Astrocyte (in vitro differentiated cells and primary cell): ENCODE data around the gene SNX3. TPM values are rescaled to one million over a fixed set of nuclear protein-coding genes. Genes with fewer than 3 reads are reported as not detected.

Experiments
- DNase-seq: peaks from one replicate; pipeline ENCODE4 v3.0.0-alpha.2; 2010; ENCODE audit warnings: low read depth
- FAIRE-seq: peaks from 2 replicates; lab custom pipeline; 2011; peaks lifted over from hg19 to GRCh38; lab: Jason Lieb, UNC
- H2AFZ ChIP-seq: 2 replicates; pipeline ENCODE4 v1.6.0; 2012; ENCODE audit warnings: low read depth, low read length, inconsistent platforms
- H3K27ac ChIP-seq: 2 replicates; pipeline ENCODE4 v1.5.1; 2011; ENCODE audit warnings: low read depth, low read length, inconsistent platforms
- H3K27me3 ChIP-seq: 2 replicates; pipeline ENCODE4 v1.6.0; 2011; ENCODE audit warnings: low read length, inconsistent platforms; ENCODE audit not compliant: insufficient read depth
- H3K36me3 ChIP-seq: 2 replicates; pipeline ENCODE4 v1.5.1; 2011; ENCODE audit warnings: low read length, inconsistent platforms; ENCODE audit not compliant: insufficient read depth
- H3K4me1 ChIP-seq: 2 replicates; pipeline ENCODE4 v1.5.1; 2011; ENCODE audit warnings: low read length, inconsistent platforms; ENCODE audit not compliant: insufficient read depth
- H3K4me2 ChIP-seq: 2 replicates; pipeline ENCODE4 v1.6.0; 2012; ENCODE audit warnings: low read length, inconsistent platforms
- H3K4me3 ChIP-seq: 2 replicates; pipeline ENCODE4 v1.5.1; 2011; ENCODE audit warnings: low read depth, mild to moderate bottlenecking, low read length, inconsistent platforms; ENCODE audit not compliant: insufficient read depth
- H3K79me2 ChIP-seq: 2 replicates; pipeline ENCODE4 v1.6.0; 2012; ENCODE audit warnings: mild to moderate bottlenecking, low read length, inconsistent platforms; ENCODE audit not compliant: insufficient read depth
- H3K9ac ChIP-seq: 2 replicates; pipeline ENCODE4 v1.6.0; 2012; ENCODE audit warnings: mild to moderate bottlenecking, low read length, inconsistent platforms
- H3K9me3 ChIP-seq: 2 replicates; pipeline ENCODE4 v1.5.1; 2012; ENCODE audit warnings: low read depth, mild to moderate bottlenecking, low read length, inconsistent platforms; ENCODE audit not compliant: insufficient read depth
- H4K20me1 ChIP-seq: 2 replicates; pipeline ENCODE4 v1.6.0; 2012; ENCODE audit warnings: low read length, inconsistent platforms; ENCODE audit not compliant: insufficient read depth
- H3K27ac Mint-ChIP-seq: one replicate; pipeline ENCODE4 v1.8.0; 2021; ENCODE audit warnings: mild to moderate bottlenecking, mixed read lengths; ENCODE audit not compliant: unreplicated experiment
- H3K27me3 Mint-ChIP-seq: one replicate; pipeline ENCODE4 v1.8.0; 2021; ENCODE audit warnings: low read depth, mixed read lengths; ENCODE audit not compliant: unreplicated experiment
- H3K36me3 Mint-ChIP-seq: one replicate; pipeline ENCODE4 v1.8.0; 2021; ENCODE audit warnings: low read depth, mixed read lengths; ENCODE audit not compliant: unreplicated experiment
- H3K4me1 Mint-ChIP-seq: one replicate; pipeline ENCODE4 v1.8.0; 2021; ENCODE audit warnings: low read depth, mixed read lengths; ENCODE audit not compliant: unreplicated experiment
- H3K4me3 Mint-ChIP-seq: one replicate; pipeline ENCODE4 v1.8.0; 2021; ENCODE audit warnings: mild to moderate bottlenecking, moderate library complexity, mixed read lengths; ENCODE audit not compliant: unreplicated experiment
- H3K9me3 Mint-ChIP-seq: one replicate; pipeline ENCODE4 v1.8.0; 2021; ENCODE audit warnings: mild to moderate bottlenecking, mixed read lengths; ENCODE audit not compliant: unreplicated experiment
- EZH2 ChIP-seq: IDR thresholded peaks from 2 replicates; pipeline ENCODE4 v1.6.1; 2012; ENCODE audit warnings: mild to moderate bottlenecking, low read length, inconsistent platforms; ENCODE audit not compliant: insufficient read depth
- total RNA-seq: library from RNA; stranded (reverse); gene quantifications from 2 replicates; pipeline ENCODE4 v1.2.1, GENCODE V29; 2021
- TF ChIP-seq, protein P1 (sequence below): IDR thresholded peaks from 2 replicates; pipeline ENCODE4 v1.5.1; 2011; ENCODE audit warnings: low read depth, mild to moderate bottlenecking, inconsistent platforms, low read length, moderate library complexity; ENCODE audit not compliant: insufficient read depth

SNX3 gene
- total RNA-seq, 1 donor from 2014 or later: 165 TPM

DNA sequence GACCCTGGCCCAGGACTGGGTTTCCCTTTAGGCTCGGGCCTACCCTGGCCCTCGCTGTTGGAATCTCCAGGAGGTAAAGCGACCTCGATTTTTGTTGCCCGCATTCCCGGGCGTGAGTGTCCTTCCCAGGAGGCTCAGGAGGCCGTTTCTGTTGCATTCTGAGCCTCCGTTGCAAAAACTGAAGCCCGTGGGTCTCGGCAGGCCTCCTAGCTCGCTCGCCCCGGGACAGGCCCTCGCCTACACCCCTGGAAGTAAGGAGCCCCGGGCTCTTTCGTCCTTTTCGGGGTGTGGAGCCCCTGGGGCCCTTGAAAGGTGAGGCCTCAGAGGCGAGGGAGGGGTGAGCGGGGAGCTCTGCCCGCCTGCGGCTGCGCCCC, 92.8 kb downstream of the SNX3 start:
- H4K20me1 ChIP-seq: no peaks in the 10 kb centered on the region
- no peaks in the 10 kb centered on the region for H3K79me2 ChIP-seq
- H3K9me3 Mint-ChIP-seq: peaks cover 24% of the 10 kb centered on the region
- no peak overlapping the region for H3K4me3 ChIP-seq
- no peak overlapping the region for H3K4me3 Mint-ChIP-seq
- H3K9ac ChIP-seq: peak overlapping the region; percentile 36
- no peak overlapping the region for H3K27ac ChIP-seq
- peak overlapping the region; percentile 78 for H3K4me2 ChIP-seq
- no peaks in the 10 kb centered on the region for H3K9me3 ChIP-seq
- no peaks in the 10 kb centered on the region for H3K36me3 ChIP-seq
- peaks cover 19% of the 10 kb centered on the region for H3K4me1 Mint-ChIP-seq
- H3K27me3 Mint-ChIP-seq: peaks cover 83% of the 10 kb centered on the region
- H3K4me1 ChIP-seq: peaks cover 24% of the 10 kb centered on the region
- FAIRE-seq (no peak), DNase-seq (no peak)
- peak overlapping the region; percentile 57 for H2AFZ ChIP-seq
- TF ChIP-seq, protein P1, sequence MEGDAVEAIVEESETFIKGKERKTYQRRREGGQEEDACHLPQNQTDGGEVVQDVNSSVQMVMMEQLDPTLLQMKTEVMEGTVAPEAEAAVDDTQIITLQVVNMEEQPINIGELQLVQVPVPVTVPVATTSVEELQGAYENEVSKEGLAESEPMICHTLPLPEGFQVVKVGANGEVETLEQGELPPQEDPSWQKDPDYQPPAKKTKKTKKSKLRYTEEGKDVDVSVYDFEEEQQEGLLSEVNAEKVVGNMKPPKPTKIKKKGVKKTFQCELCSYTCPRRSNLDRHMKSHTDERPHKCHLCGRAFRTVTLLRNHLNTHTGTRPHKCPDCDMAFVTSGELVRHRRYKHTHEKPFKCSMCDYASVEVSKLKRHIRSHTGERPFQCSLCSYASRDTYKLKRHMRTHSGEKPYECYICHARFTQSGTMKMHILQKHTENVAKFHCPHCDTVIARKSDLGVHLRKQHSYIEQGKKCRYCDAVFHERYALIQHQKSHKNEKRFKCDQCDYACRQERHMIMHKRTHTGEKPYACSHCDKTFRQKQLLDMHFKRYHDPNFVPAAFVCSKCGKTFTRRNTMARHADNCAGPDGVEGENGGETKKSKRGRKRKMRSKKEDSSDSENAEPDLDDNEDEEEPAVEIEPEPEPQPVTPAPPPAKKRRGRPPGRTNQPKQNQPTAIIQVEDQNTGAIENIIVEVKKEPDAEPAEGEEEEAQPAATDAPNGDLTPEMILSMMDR: no peak
- TF ChIP-seq EZH2: no peak
- H3K27ac Mint-ChIP-seq: no peak overlapping the region
- H3K27me3 ChIP-seq: peaks cover 94% of the 10 kb centered on the region
- peaks cover 10% of the 10 kb centered on the region for H3K36me3 Mint-ChIP-seq

DNA sequence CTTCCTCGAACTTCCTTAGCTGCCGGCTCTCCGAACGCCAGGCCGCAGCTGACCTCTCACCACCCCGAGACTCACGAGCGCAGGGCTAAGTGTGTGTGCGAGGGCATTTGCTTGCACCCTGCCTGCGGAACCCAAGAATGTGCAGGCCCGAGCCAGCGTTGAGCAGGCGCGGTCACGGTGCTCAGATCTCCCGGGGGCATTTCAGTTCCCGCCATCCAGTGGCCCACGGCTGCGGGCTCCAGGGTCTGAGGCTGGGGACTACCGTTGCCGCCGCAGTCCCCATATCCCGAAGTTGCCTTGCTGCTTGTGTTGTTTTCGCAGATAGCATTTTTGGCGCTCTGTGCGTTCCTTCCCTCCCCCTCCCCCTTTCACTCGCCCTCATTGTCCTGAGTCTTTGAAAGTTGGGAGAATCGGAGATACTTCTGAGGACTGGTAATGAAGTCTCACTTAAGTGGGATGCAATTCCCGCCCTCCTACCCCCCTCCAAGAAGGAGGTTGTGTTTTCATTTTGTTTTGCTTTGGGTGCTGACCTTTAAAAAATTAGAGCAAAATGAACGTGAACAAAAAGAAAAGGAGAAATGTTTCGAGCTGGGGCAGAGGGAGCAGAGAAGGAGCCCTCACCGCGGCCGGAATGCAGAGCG, 93.3 kb downstream of the SNX3 start:
- TF ChIP-seq EZH2: no peak
- TF ChIP-seq, protein P1: no peak
- Mint-ChIP-seq H3K27me3 (peaks cover 83% of the 10 kb centered on the region), H3K27ac (peak overlapping the region; percentile 81), H3K9me3 (peaks cover 24% of the 10 kb centered on the region), H3K4me3 (no peak overlapping the region), H3K36me3 (peaks cover 10% of the 10 kb centered on the region), H3K4me1 (peaks cover 19% of the 10 kb centered on the region)
- FAIRE-seq (no peak), DNase-seq (no peak)
- no peaks in the 10 kb centered on the region for H3K79me2 ChIP-seq
- peak overlapping the region; percentile 36 for H3K9ac ChIP-seq
- peaks cover 24% of the 10 kb centered on the region for H3K4me1 ChIP-seq
- H4K20me1 ChIP-seq: no peaks in the 10 kb centered on the region
- H3K27ac ChIP-seq: no peak overlapping the region
- peak overlapping the region; percentile 71 for H2AFZ ChIP-seq
- H3K4me3 ChIP-seq: no peak overlapping the region
- peaks cover 94% of the 10 kb centered on the region for H3K27me3 ChIP-seq
- no peaks in the 10 kb centered on the region for H3K36me3 ChIP-seq
- H3K4me2 ChIP-seq: peak overlapping the region; percentile 78
- H3K9me3 ChIP-seq: no peaks in the 10 kb centered on the region

DNA sequence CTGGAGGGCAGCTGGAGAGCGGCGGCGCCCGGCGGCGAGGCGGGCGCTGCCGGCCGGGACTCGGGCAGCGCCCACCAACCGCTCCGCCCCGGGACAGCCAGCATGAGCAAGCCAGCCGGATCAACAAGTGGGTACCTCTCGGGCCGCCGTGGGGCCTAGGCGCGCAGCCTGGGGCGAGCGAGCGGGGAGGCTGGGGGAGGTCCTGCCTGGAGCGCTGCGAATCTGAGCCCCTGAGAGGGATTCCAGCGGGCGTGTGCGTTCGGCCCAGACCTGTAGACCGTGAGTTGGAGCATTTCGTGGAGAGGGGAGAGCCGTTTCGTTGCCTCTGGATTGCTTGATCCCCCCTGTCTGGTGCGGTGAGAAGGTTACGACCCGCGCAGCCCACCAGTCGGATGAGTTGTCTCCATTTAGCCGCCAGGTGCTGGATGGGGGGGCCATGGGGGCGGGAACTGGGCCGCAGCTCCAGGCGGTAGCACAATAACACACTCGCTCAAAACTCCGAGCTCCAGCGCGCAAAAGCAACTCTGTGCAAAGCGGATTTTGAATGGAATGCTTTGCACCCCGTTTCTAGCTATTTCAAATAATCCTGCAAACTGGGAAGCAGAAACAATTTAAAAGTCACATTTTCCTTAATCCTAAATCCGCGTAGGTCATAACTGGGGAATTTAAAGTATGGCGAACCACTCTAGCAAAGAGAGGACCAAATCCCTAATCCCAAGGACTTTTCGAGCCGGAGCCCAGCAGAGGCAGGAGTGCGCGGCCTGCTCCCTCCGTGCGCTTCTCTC, 94.0 kb downstream of the SNX3 start:
- H3K4me1 Mint-ChIP-seq: peaks cover 19% of the 10 kb centered on the region

More for the DNA sequence above, 94.0 kb downstream of the SNX3 start:
- peaks cover 24% of the 10 kb centered on the region for H3K4me1 ChIP-seq
- peaks cover 10% of the 10 kb centered on the region for H3K36me3 Mint-ChIP-seq
- no peaks in the 10 kb centered on the region for H3K9me3 ChIP-seq
- H3K4me3 Mint-ChIP-seq: no peak overlapping the region
- FAIRE-seq (no peak), DNase-seq (no peak)
- H3K9ac ChIP-seq: no peak overlapping the region
- no peaks in the 10 kb centered on the region for H3K79me2 ChIP-seq
- TF ChIP-seq, protein P1: no peak
- peak; percentile 5 for TF ChIP-seq EZH2
- peak overlapping the region; percentile 71 for H2AFZ ChIP-seq
- no peaks in the 10 kb centered on the region for H4K20me1 ChIP-seq
- H3K9me3 Mint-ChIP-seq: peaks cover 24% of the 10 kb centered on the region
- H3K4me2 ChIP-seq: peak overlapping the region; percentile 78
- H3K27me3 ChIP-seq: peaks cover 94% of the 10 kb centered on the region
- H3K36me3 ChIP-seq: no peaks in the 10 kb centered on the region
- H3K27ac ChIP-seq: no peak overlapping the region
- H3K27ac Mint-ChIP-seq: peak overlapping the region; percentile 81
- peak overlapping the region; percentile 25 for H3K4me3 ChIP-seq
- peaks cover 83% of the 10 kb centered on the region for H3K27me3 Mint-ChIP-seq
